Ishikawa (cell line): Measurements from ENCODE around the gene CEP85L.

Experiments
- CEBPB ChIP-seq: IDR thresholded peaks from 2 replicates; pipeline ENCODE4 v1.6.1; 2012
- CREB1 ChIP-seq: IDR thresholded peaks from 2 replicates; pipeline ENCODE4 v1.6.1; 2012; ENCODE audit warnings: low read depth
- EGR1 ChIP-seq: IDR thresholded peaks from 2 replicates; pipeline ENCODE4 v1.6.1; 2012
- EP300 ChIP-seq: IDR thresholded peaks from 2 replicates; pipeline ENCODE4 v1.6.1; 2012; ENCODE audit warnings: borderline replicate concordance
- FOXM1 ChIP-seq: IDR thresholded peaks from 2 replicates; pipeline ENCODE4 v1.6.1; 2012; ENCODE audit warnings: low read depth, borderline replicate concordance
- NFIC ChIP-seq: IDR thresholded peaks from 2 replicates; pipeline ENCODE4 v1.6.1; 2012
- RAD21 ChIP-seq: IDR thresholded peaks from 2 replicates; pipeline ENCODE4 v1.6.1; 2012; ENCODE audit warnings: low read depth
- TAF1 ChIP-seq: IDR thresholded peaks from 2 replicates; pipeline ENCODE4 v1.6.1; 2012; ENCODE audit warnings: low read depth, mild to moderate bottlenecking
- TCF12 ChIP-seq: IDR thresholded peaks from 2 replicates; pipeline ENCODE4 v1.6.1; 2012; ENCODE audit warnings: low read depth
- TEAD4 ChIP-seq: IDR thresholded peaks from 2 replicates; pipeline ENCODE4 v1.6.1; 2012
- YY1 ChIP-seq: IDR thresholded peaks from 2 replicates; pipeline ENCODE4 v1.6.1; 2012; ENCODE audit warnings: low read depth
- ZBTB7A ChIP-seq: IDR thresholded peaks from 2 replicates; pipeline ENCODE4 v1.6.1; 2012; ENCODE audit warnings: low read depth
- TF ChIP-seq, protein P1 (sequence below): IDR thresholded peaks from 2 replicates; pipeline ENCODE4 v1.6.1; 2012; ENCODE audit warnings: low read depth, mild to moderate bottlenecking
- TF ChIP-seq, protein P2 (sequence below): IDR thresholded peaks from 2 replicates; pipeline ENCODE4 v1.6.1; 2012
- TF ChIP-seq, protein P3 (sequence below): IDR thresholded peaks from 2 replicates; pipeline ENCODE4 v1.6.1; 2012

The CEP85L gene

DNA sequence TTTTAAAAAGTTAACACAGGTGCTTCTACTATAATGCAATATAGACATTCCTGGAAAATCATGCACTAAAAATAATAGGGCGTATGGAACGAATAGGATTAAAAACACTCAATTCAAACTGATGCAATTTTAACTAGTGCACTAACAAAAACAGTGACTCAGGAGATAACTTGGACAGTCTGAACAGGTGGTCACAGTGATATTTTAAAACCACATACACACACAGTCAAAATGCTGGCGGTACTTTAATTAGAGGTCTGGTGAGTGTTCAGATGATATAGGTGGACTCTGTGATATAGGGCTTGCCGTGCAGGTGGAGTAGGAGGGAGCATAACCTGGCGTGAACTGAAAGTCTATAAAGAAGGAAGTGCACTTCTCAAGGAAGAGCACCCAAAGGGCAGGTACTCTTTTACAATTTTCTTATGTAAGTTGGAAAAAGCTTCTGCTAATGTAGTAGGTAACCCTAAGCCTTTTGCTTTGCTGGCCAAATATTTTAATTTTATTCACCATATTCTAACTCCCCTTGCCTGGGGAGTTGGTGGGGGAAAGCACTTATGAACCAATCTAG is 145.2 kb downstream of the CEP85L start:
- TF ChIP-seq CREB1 (no peak), TAF1 (no peak), RAD21 (no peak), NFIC (no peak), TEAD4 (no peak), CEBPB (no peak), ZBTB7A (no peak), EGR1 (no peak)
- TF ChIP-seq, protein P1, sequence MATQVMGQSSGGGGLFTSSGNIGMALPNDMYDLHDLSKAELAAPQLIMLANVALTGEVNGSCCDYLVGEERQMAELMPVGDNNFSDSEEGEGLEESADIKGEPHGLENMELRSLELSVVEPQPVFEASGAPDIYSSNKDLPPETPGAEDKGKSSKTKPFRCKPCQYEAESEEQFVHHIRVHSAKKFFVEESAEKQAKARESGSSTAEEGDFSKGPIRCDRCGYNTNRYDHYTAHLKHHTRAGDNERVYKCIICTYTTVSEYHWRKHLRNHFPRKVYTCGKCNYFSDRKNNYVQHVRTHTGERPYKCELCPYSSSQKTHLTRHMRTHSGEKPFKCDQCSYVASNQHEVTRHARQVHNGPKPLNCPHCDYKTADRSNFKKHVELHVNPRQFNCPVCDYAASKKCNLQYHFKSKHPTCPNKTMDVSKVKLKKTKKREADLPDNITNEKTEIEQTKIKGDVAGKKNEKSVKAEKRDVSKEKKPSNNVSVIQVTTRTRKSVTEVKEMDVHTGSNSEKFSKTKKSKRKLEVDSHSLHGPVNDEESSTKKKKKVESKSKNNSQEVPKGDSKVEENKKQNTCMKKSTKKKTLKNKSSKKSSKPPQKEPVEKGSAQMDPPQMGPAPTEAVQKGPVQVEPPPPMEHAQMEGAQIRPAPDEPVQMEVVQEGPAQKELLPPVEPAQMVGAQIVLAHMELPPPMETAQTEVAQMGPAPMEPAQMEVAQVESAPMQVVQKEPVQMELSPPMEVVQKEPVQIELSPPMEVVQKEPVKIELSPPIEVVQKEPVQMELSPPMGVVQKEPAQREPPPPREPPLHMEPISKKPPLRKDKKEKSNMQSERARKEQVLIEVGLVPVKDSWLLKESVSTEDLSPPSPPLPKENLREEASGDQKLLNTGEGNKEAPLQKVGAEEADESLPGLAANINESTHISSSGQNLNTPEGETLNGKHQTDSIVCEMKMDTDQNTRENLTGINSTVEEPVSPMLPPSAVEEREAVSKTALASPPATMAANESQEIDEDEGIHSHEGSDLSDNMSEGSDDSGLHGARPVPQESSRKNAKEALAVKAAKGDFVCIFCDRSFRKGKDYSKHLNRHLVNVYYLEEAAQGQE, result no peak

DNA sequence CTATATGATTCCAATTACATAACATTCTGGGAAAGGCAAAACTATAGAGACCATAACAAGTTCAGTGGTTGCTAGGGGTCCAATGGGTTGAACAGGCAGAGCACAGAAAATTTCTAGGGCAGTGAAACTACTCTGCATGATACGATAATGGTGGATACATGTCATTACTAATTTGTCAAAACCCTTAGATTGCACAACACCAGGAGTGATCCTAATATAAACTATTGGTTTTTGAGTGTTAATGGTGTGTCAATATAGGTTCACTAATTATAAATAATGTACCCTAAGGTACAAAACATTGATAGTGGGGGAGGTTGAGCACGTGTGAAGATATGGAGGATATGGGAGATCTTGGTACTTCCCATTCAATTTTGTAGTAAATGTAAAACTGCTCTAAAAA is 145.7 kb downstream of the CEP85L start:
- TF ChIP-seq, protein P2, sequence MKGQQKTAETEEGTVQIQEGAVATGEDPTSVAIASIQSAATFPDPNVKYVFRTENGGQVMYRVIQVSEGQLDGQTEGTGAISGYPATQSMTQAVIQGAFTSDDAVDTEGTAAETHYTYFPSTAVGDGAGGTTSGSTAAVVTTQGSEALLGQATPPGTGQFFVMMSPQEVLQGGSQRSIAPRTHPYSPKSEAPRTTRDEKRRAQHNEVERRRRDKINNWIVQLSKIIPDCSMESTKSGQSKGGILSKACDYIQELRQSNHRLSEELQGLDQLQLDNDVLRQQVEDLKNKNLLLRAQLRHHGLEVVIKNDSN, result no peak
- TF ChIP-seq, protein P3, sequence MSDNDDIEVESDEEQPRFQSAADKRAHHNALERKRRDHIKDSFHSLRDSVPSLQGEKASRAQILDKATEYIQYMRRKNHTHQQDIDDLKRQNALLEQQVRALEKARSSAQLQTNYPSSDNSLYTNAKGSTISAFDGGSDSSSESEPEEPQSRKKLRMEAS, result no peak
- TF ChIP-seq CEBPB, result no peak
- TF ChIP-seq EP300, result no peak
- TF ChIP-seq, protein P1, result no peak
- no peak for TF ChIP-seq TEAD4
- no peak for TF ChIP-seq TCF12
- TF ChIP-seq TAF1, result no peak
- TF ChIP-seq CREB1, result no peak
- no peak for TF ChIP-seq EGR1
- TF ChIP-seq ZBTB7A, result no peak
- TF ChIP-seq FOXM1, result no peak
- TF ChIP-seq YY1, result no peak

DNA sequence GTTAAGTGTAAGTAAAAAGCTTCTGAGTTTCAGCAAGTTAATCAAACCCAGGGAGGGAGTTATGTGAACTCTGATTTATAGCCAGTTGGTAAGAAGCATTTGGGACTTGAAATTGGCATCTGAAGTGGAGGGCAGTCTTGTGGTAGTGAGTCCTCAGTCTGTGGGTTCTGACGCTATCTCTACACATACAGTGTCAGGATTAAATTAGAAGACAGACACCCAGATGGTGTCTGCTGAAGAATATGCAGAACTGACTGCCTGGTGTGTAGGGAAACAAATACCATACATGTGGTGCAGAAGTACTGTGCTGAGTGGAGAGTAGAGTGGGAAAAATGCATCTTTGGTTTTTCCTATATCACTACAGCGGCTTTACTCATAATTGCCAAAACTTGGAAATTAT is 146.8 kb downstream of the CEP85L start:
- TF ChIP-seq RAD21 (no peak), CEBPB (no peak), TAF1 (no peak), YY1 (no peak), TCF12 (no peak), EGR1 (no peak), EP300 (no peak), TEAD4 (no peak), FOXM1 (no peak)
- TF ChIP-seq, protein P1, result no peak
- TF ChIP-seq, protein P2, result no peak
- TF ChIP-seq, protein P3, result no peak

DNA sequence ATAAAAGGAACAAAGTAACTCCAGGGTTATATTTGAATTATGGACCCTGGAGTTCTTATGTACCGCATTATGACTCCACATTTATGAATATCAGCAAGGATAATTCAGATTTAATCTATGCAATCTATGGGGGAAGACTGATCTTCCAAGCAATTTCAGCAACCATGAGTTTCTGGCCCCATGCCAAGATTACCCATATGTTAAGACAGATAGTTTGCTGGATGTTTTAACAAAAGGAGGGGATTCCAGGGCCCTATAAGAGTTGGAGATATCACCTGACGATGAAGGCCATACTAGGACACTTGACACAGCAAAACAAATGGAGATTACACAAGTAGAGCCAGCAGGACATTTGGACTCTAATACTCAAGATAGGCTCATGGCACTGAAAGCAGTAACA is 149.2 kb downstream of the CEP85L start:
- TF ChIP-seq, protein P1, result no peak
- TF ChIP-seq TEAD4 (no peak), EP300 (no peak), RAD21 (no peak), CREB1 (no peak), YY1 (no peak), ZBTB7A (no peak), TAF1 (no peak), NFIC (no peak), FOXM1 (no peak), CEBPB (no peak), EGR1 (no peak), TCF12 (no peak)
- TF ChIP-seq, protein P3, result no peak
- TF ChIP-seq, protein P2, result no peak
